Mesenchymal stem cell (in vitro differentiated cells and primary cell): ENCODE measurements around the gene IFT122.

ENCODE experiments used
- DNase-seq: peaks from one replicate; pipeline ENCODE4 v3.0.0-alpha.2; 2013
- H2AFZ ChIP-seq: one replicate; pipeline ENCODE4 v1.6.1; 2013; ENCODE audit warnings: low read depth, mild to moderate bottlenecking, control low read depth, inconsistent platforms, low read length, moderate library complexity
- H2AK5ac ChIP-seq: 2 replicates; pipeline ENCODE4 v1.6.1; 2013; ENCODE audit warnings: low read length, moderate library complexity, mild to moderate bottlenecking, inconsistent platforms; ENCODE audit not compliant: severe bottlenecking
- H2BK120ac ChIP-seq: one replicate; pipeline ENCODE4 v1.6.1; 2013; ENCODE audit warnings: low read depth, mild to moderate bottlenecking, inconsistent platforms, low read length, moderate library complexity
- H2BK12ac ChIP-seq, 2 experiments: one replicate each; pipeline ENCODE4 v1.6.1; 2013; ENCODE audit warnings: inconsistent platforms in 2 of 2, low read length in 2 of 2, mild to moderate bottlenecking in 2 of 2, moderate library complexity in 2 of 2, control low read depth in 1 of 2
- H2BK15ac ChIP-seq: one replicate; pipeline ENCODE4 v1.6.1; 2013; ENCODE audit warnings: mild to moderate bottlenecking, low read depth, inconsistent platforms; ENCODE audit not compliant: poor library complexity, severe bottlenecking
- H2BK5ac ChIP-seq: 2 replicates; pipeline ENCODE4 v1.6.1; 2013; ENCODE audit warnings: low read depth, mild to moderate bottlenecking, low read length, control low read depth, inconsistent platforms; ENCODE audit not compliant: poor library complexity, severe bottlenecking
- H3K14ac ChIP-seq, 2 experiments: one replicate each; pipeline ENCODE4 v1.6.1; 2013; ENCODE audit warnings: inconsistent platforms in 2 of 2, low read length in 2 of 2, control low read depth in 1 of 2, mild to moderate bottlenecking in 1 of 2, moderate library complexity in 1 of 2
- H3K18ac ChIP-seq, 2 experiments: one replicate each; pipeline ENCODE4 v1.6.1; 2013; ENCODE audit warnings: inconsistent platforms in 2 of 2, low read length in 2 of 2, control low read depth in 1 of 2, low read depth in 1 of 2, mild to moderate bottlenecking in 1 of 2
- H3K23ac ChIP-seq, 2 experiments: one replicate each; pipeline ENCODE4 v1.6.1; 2013; ENCODE audit warnings: inconsistent platforms in 2 of 2, low read length in 2 of 2, mild to moderate bottlenecking in 2 of 2, moderate library complexity in 2 of 2, control low read depth in 1 of 2
- H3K27ac ChIP-seq: 2 replicates; pipeline ENCODE4 v1.5.1; 2013; ENCODE audit warnings: mild to moderate bottlenecking, moderate library complexity, low read length, control low read depth, inconsistent platforms; ENCODE audit not compliant: poor library complexity, severe bottlenecking
- H3K27me3 ChIP-seq, 2 experiments: 2 replicates each; pipeline versions ENCODE4 v1.6.1 to v1.7.0; 2013; ENCODE audit warnings: low read length in 2 of 2, mild to moderate bottlenecking in 2 of 2, moderate library complexity in 2 of 2, control low read depth in 1 of 2, inconsistent platforms in 1 of 2; ENCODE audit not compliant: control insufficient read depth in 1 of 2, insufficient read depth in 1 of 2
- H3K36me3 ChIP-seq, 2 experiments: 2 replicates each; pipeline versions ENCODE4 v1.6.1 to v1.7.0; 2013; ENCODE audit warnings: low read length in 2 of 2, control low read depth in 1 of 2, inconsistent platforms in 1 of 2, low read depth in 1 of 2, mild to moderate bottlenecking in 1 of 2; ENCODE audit not compliant: insufficient read depth in 2 of 2, control insufficient read depth in 1 of 2
- H3K4ac ChIP-seq, 2 experiments: one replicate each; pipeline ENCODE4 v1.6.1; 2013; ENCODE audit warnings: inconsistent platforms in 2 of 2, low read length in 2 of 2, mild to moderate bottlenecking in 2 of 2, moderate library complexity in 2 of 2, control low read depth in 1 of 2, low read depth in 1 of 2
- H3K4me1 ChIP-seq: 2 replicates; pipeline ENCODE4 v1.6.1; 2013; ENCODE audit warnings: low read depth, low read length, control low read depth; ENCODE audit not compliant: control insufficient read depth, insufficient read depth
- H3K4me2 ChIP-seq: 2 replicates; pipeline ENCODE4 v1.6.1; 2013; ENCODE audit warnings: low read length, mild to moderate bottlenecking, inconsistent platforms; ENCODE audit not compliant: poor library complexity, severe bottlenecking
- H3K4me3 ChIP-seq, 2 experiments: 2 replicates each; pipeline versions ENCODE4 v1.5.1 to v1.7.0; 2013; ENCODE audit warnings: low read length in 2 of 2, mild to moderate bottlenecking in 2 of 2, control low read depth in 1 of 2, low read depth in 1 of 2; ENCODE audit not compliant: insufficient read depth in 1 of 2
- H3K79me1 ChIP-seq: replicated peaks from 2 replicates; pipeline ENCODE4 v1.6.1; 2013; ENCODE audit warnings: mild to moderate bottlenecking, control low read depth, low read length, inconsistent platforms; ENCODE audit not compliant: poor library complexity, severe bottlenecking
- H3K9ac ChIP-seq: 2 replicates; pipeline ENCODE4 v1.7.0; 2013; ENCODE audit warnings: mild to moderate bottlenecking, low read length, moderate library complexity
- H3K9me3 ChIP-seq: 2 replicates; pipeline ENCODE4 v1.7.0; 2013; ENCODE audit warnings: mild to moderate bottlenecking, low read length; ENCODE audit not compliant: control insufficient read depth
- H4K8ac ChIP-seq: one replicate; pipeline ENCODE4 v1.6.1; 2013; ENCODE audit warnings: inconsistent platforms, mild to moderate bottlenecking, low read length, moderate library complexity
- H4K91ac ChIP-seq: one replicate; pipeline ENCODE4 v1.6.1; 2013; ENCODE audit warnings: mild to moderate bottlenecking, low read length, inconsistent platforms
- WGBS: methylation state at CpG from one replicate; pipeline ENCODE4 v1.1.7; 2013; ENCODE audit warnings: mixed read lengths; 5-methylcytosine and 5-hydroxymethylcytosine counted together

IFT122 gene

GRCh38 chr3:129421236-129421883, 18.7 kb upstream of the IFT122 start:
- Histone ChIP-seq H3K14ac (no peak overlapping the region), H3K4me3 (no peak overlapping the region), H3K4me2 (no peak overlapping the region), H3K79me1 (no peaks in the 10 kb centered on the region), H3K9ac (no peak overlapping the region), H2BK5ac (no peak overlapping the region), H2AK5ac (no peak overlapping the region), H3K36me3 (no peaks in the 10 kb centered on the region), H2BK120ac (no peak overlapping the region), H3K27me3 (peaks cover 0 to 3% of the 10 kb centered on the region in 2 experiments), H3K23ac (no peak overlapping the region), H4K91ac (no peak overlapping the region), H3K4ac (no peak overlapping the region), H2BK12ac (no peak overlapping the region), H2AFZ (no peak overlapping the region), H3K27ac (no peak overlapping the region), H4K8ac (no peak overlapping the region), H2BK15ac (no peak overlapping the region), H3K4me1 (no peaks in the 10 kb centered on the region), H3K9me3 (no peaks in the 10 kb centered on the region), H3K18ac (no peak overlapping the region)
- 92% methylated on average over 12 of the region's 12 CpGs for WGBS
- no peak for DNase-seq

GRCh38 chr3:129421988-129422745, 17.9 kb upstream of the IFT122 start:
- no peak overlapping the region for H2BK5ac ChIP-seq
- no peak overlapping the region for H3K14ac ChIP-seq
- no peaks in the 10 kb centered on the region for H3K4me1 ChIP-seq
- H3K9ac ChIP-seq, result no peak overlapping the region
- no peak overlapping the region for H2AK5ac ChIP-seq
- H3K79me1 ChIP-seq, result no peaks in the 10 kb centered on the region
- H2AFZ ChIP-seq, result no peak overlapping the region
- H3K4me2 ChIP-seq, result no peak overlapping the region
- no peak overlapping the region for H3K27ac ChIP-seq
- H3K36me3 ChIP-seq, result no peaks in the 10 kb centered on the region
- no peak for DNase-seq
- H4K91ac ChIP-seq, result no peak overlapping the region
- peaks cover 0 to 3% of the 10 kb centered on the region in 2 experiments for H3K27me3 ChIP-seq
- no peak overlapping the region for H3K23ac ChIP-seq
- no peak overlapping the region for H4K8ac ChIP-seq
- no peak overlapping the region for H2BK120ac ChIP-seq
- H3K9me3 ChIP-seq, result no peaks in the 10 kb centered on the region
- no peak overlapping the region for H3K4me3 ChIP-seq
- H3K4ac ChIP-seq, result no peak overlapping the region
- H2BK15ac ChIP-seq, result no peak overlapping the region
- WGBS, result 62% methylated on average over 4 of the region's 6 CpGs
- no peak overlapping the region for H2BK12ac ChIP-seq
- no peak overlapping the region for H3K18ac ChIP-seq

GRCh38 chr3:129422897-129423296, 17.1 kb upstream of the IFT122 start:
- Histone ChIP-seq H3K4ac (no peak overlapping the region), H3K23ac (no peak overlapping the region), H2AK5ac (no peak overlapping the region), H3K14ac (no peak overlapping the region), H4K91ac (no peak overlapping the region), H3K27me3 (peaks cover 0 to 3% of the 10 kb centered on the region in 2 experiments), H3K9me3 (no peaks in the 10 kb centered on the region), H2BK5ac (no peak overlapping the region), H3K4me3 (no peak overlapping the region), H2BK120ac (no peak overlapping the region), H3K4me2 (no peak overlapping the region), H3K9ac (no peak overlapping the region), H2AFZ (no peak overlapping the region), H2BK15ac (no peak overlapping the region), H3K36me3 (no peaks in the 10 kb centered on the region), H4K8ac (no peak overlapping the region), H3K79me1 (no peaks in the 10 kb centered on the region), H3K27ac (no peak overlapping the region), H2BK12ac (no peak overlapping the region), H3K4me1 (no peaks in the 10 kb centered on the region), H3K18ac (no peak overlapping the region)
- no peak for DNase-seq
- WGBS, result 67% methylated on average over 1 of the region's 1 CpG

GRCh38 chr3:129424185-129424841, 15.7 kb upstream of the IFT122 start:
- peaks cover 5% of the 10 kb centered on the region for H3K4me1 ChIP-seq
- no peak overlapping the region for H3K9ac ChIP-seq
- H3K27ac ChIP-seq, result no peak overlapping the region
- H4K91ac ChIP-seq, result no peak overlapping the region
- no peak overlapping the region for H2AK5ac ChIP-seq
- no peaks in the 10 kb centered on the region for H3K9me3 ChIP-seq
- peak overlapping the region in 1 of 2 experiments; percentile 49 for H2BK12ac ChIP-seq
- H3K14ac ChIP-seq, result no peak overlapping the region
- peaks cover 0 to 3% of the 10 kb centered on the region in 2 experiments for H3K27me3 ChIP-seq
- no peaks in the 10 kb centered on the region for H3K79me1 ChIP-seq
- H2BK5ac ChIP-seq, result no peak overlapping the region
- peak overlapping the region; percentile 35 for H4K8ac ChIP-seq
- H3K23ac ChIP-seq, result no peak overlapping the region
- 97% methylated on average over 2 of the region's 4 CpGs for WGBS
- no peak overlapping the region for H2AFZ ChIP-seq
- H3K4ac ChIP-seq, result peak overlapping the region in 1 of 2 experiments; percentile 13
- H2BK120ac ChIP-seq, result no peak overlapping the region
- no peak overlapping the region for H3K4me3 ChIP-seq
- DNase-seq, result peak; percentile 50
- peak overlapping the region in 1 of 2 experiments; percentile 12 for H3K18ac ChIP-seq
- no peak overlapping the region for H3K4me2 ChIP-seq
- no peak overlapping the region for H2BK15ac ChIP-seq
- H3K36me3 ChIP-seq, result peaks cover under 1% of the 10 kb centered on the region in 2 experiments
